DND-41 (cell line): ENCODE results near the gene PYGO1.

Experiments used
- EZH2 ChIP-seq: IDR thresholded peaks from 3 replicates; pipeline ENCODE4 v1.6.1; 2012; ENCODE audit warnings: borderline replicate concordance, low read depth, mild to moderate bottlenecking, moderate library complexity, low read length, inconsistent platforms; ENCODE audit not compliant: severe bottlenecking
- TF ChIP-seq, protein P1 (sequence below): IDR thresholded peaks from 2 replicates; pipeline ENCODE4 v1.5.1; 2012; ENCODE audit warnings: borderline replicate concordance, low read length, moderate library complexity, mild to moderate bottlenecking; ENCODE audit not compliant: poor library complexity, severe bottlenecking; ENCODE audit errors: extremely low read depth

DNA sequence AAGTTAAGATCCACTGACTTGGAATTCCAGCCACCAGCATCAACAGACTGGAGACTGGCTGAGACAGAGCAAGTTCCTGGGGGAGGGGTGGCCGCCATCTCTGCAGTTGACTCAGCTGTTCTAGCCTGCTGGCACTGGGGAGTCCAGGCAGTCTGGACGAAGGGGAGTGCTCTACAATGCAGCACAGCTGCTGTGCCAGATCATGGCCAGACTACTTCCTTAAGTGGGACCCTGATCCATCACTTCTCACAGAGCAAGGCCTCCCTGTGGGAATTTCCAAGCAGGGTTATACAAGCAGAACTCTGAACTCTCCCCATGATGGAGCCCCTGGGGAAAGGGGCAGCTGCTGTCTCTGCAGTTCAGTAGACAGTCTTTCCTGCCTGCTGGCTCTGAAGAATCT lies 35.2 kb downstream of the PYGO1 start:
- TF ChIP-seq, protein P1, sequence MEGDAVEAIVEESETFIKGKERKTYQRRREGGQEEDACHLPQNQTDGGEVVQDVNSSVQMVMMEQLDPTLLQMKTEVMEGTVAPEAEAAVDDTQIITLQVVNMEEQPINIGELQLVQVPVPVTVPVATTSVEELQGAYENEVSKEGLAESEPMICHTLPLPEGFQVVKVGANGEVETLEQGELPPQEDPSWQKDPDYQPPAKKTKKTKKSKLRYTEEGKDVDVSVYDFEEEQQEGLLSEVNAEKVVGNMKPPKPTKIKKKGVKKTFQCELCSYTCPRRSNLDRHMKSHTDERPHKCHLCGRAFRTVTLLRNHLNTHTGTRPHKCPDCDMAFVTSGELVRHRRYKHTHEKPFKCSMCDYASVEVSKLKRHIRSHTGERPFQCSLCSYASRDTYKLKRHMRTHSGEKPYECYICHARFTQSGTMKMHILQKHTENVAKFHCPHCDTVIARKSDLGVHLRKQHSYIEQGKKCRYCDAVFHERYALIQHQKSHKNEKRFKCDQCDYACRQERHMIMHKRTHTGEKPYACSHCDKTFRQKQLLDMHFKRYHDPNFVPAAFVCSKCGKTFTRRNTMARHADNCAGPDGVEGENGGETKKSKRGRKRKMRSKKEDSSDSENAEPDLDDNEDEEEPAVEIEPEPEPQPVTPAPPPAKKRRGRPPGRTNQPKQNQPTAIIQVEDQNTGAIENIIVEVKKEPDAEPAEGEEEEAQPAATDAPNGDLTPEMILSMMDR = no peak
- no peak for TF ChIP-seq EZH2
